Right lobe of liver (tissue), 4 donors: Measurements from ENCODE around the gene SHMT1.
"Not testable (repeated sequence)": the region's sequence is repeated elsewhere in the genome, so short reads cannot be mapped to it uniquely, and the experiment has no call there.

Experiments used
- POLR2A ChIP-seq: fragments of 450-650 bp; IDR thresholded peaks from one replicate; pipeline ENCODE4 v1.6.1; 2017; ENCODE audit warnings: antibody characterized with exemption, mild to moderate bottlenecking
- TF ChIP-seq, protein P1 (sequence below), 4 donors: fragments of 200-600 bp in 3 of 4; fragments of 450-650 bp in 1 of 4; IDR thresholded peaks; one replicate each; pipeline versions ENCODE4 v1.5.1 to v1.8.0; 2016 to 2022; ENCODE audit warnings: antibody characterized with exemption in 4 of 4, mild to moderate bottlenecking in 2 of 4
- donor health status: DM: no; HTN: no; CAD: no.
- donor health status: DM: no; HTN: no; CAD: no.
- donor health status: DM: no; HTN: yes; CAD: no.

DNA sequence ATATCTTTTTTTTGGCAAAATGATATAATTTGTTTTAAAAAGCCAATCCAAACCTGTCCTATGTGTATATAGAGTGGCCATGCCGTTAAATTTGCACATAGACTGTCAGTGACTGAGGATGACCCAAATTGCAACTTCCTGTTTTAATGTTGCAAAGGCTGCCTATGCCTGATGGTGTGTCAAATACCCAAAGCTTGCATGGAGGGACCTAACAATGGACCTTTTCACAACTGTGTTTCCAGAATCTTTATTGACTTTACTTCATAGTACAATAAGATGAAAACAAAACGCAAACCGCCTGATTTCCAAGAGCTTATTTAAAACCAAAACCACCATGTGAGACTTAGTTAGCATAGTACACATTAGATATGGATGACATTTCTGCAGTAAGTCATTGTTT lies 45.6 kb upstream of the SHMT1 start:
- TF ChIP-seq, protein P1, sequence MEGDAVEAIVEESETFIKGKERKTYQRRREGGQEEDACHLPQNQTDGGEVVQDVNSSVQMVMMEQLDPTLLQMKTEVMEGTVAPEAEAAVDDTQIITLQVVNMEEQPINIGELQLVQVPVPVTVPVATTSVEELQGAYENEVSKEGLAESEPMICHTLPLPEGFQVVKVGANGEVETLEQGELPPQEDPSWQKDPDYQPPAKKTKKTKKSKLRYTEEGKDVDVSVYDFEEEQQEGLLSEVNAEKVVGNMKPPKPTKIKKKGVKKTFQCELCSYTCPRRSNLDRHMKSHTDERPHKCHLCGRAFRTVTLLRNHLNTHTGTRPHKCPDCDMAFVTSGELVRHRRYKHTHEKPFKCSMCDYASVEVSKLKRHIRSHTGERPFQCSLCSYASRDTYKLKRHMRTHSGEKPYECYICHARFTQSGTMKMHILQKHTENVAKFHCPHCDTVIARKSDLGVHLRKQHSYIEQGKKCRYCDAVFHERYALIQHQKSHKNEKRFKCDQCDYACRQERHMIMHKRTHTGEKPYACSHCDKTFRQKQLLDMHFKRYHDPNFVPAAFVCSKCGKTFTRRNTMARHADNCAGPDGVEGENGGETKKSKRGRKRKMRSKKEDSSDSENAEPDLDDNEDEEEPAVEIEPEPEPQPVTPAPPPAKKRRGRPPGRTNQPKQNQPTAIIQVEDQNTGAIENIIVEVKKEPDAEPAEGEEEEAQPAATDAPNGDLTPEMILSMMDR (IDR thresholded peaks at IDR 0.05), result not testable (repeated sequence)
- not testable (repeated sequence) for TF ChIP-seq POLR2A
